IMR-90 (cell line): ENCODE results near the gene ARHGAP19. TPM values are rescaled to one million over a fixed set of nuclear protein-coding genes. Genes with fewer than 3 reads are reported as not detected.

Source experiments
- ATAC-seq: fragments of 200-7000 bp; cut with Tn5 transposase; 2 replicates; pipeline ENCODE4 v1.9.1; 2020; ENCODE audit warnings: low read depth, mild to moderate bottlenecking, moderate library complexity
- BruUV-seq: library from RNA; stranded (reverse); fragments of 400-500 nt; replicated peaks from 2 replicates; lab custom pipeline; 2021; lab: Mats Ljungman, UMichigan
- CTCF ChIA-PET: fragments of 300-600 bp; formaldehyde crosslinking; extraction: SDS; loops from one replicate; lab custom pipeline; 2021; ENCODE audit warnings: antibody characterized with exemption; lab: Yijun Ruan, JAX
- POLR2A ChIA-PET: fragments of 300-600 bp; sonication (Branson Sonifier 250); formaldehyde crosslinking; loops from one replicate; lab custom pipeline; 2022; ENCODE audit warnings: antibody characterized with exemption; ENCODE audit not compliant: unreplicated experiment; lab: Charles Lee
- DNase-seq: peaks from one replicate; pipeline ENCODE4 v3.0.0; 2013
- H2AFZ ChIP-seq: replicated peaks from 2 replicates; pipeline ENCODE3; 2013; ENCODE audit warnings: low read length, mild to moderate bottlenecking; ENCODE audit not compliant: poor library complexity
- H2AK5ac ChIP-seq: 2 replicates; pipeline ENCODE4 v1.6.1; 2013; ENCODE audit warnings: low read depth, low read length, inconsistent platforms
- H2AK9ac ChIP-seq: replicated peaks from 2 replicates; pipeline ENCODE3; 2013; ENCODE audit warnings: mild to moderate bottlenecking, low read depth, low read length, moderate library complexity; ENCODE audit not compliant: poor library complexity
- H2BK120ac ChIP-seq: 2 replicates; pipeline ENCODE4 v1.6.1; 2013; ENCODE audit warnings: low read depth, low read length, inconsistent platforms
- H2BK15ac ChIP-seq: 3 replicates; pipeline ENCODE4 v1.6.1; 2013; ENCODE audit warnings: low read depth, low read length, inconsistent platforms
- H2BK20ac ChIP-seq: 2 replicates; pipeline ENCODE4 v1.6.1; 2013; ENCODE audit warnings: low read depth, mild to moderate bottlenecking, inconsistent platforms, low read length, moderate library complexity
- H2BK5ac ChIP-seq: 2 replicates; pipeline ENCODE4 v1.6.1; 2013; ENCODE audit warnings: mild to moderate bottlenecking, low read depth, low read length, inconsistent platforms; ENCODE audit not compliant: poor library complexity, severe bottlenecking
- H3K14ac ChIP-seq: replicated peaks from 2 replicates; pipeline ENCODE4 v1.6.1; 2013; ENCODE audit warnings: low read depth, low read length, inconsistent platforms
- H3K18ac ChIP-seq: 2 replicates; pipeline ENCODE4 v1.6.1; 2013; ENCODE audit warnings: low read depth, low read length, control low read depth
- H3K23ac ChIP-seq: 2 replicates; pipeline ENCODE4 v1.6.1; 2013; ENCODE audit warnings: low read depth, low read length, inconsistent platforms
- H3K27ac ChIP-seq: 2 replicates; pipeline ENCODE4 v1.5.1; 2013; ENCODE audit warnings: mild to moderate bottlenecking, control low read depth, low read length; ENCODE audit not compliant: insufficient read depth
- H3K27me3 ChIP-seq: 2 replicates; pipeline ENCODE4 v1.6.1; 2013; ENCODE audit warnings: low read length; ENCODE audit not compliant: control insufficient read depth, insufficient read depth
- H3K36me3 ChIP-seq: 2 replicates; pipeline ENCODE4 v1.6.1; 2013; ENCODE audit warnings: low read length, mixed read lengths; ENCODE audit not compliant: control insufficient read depth, insufficient read depth
- H3K4ac ChIP-seq: 2 replicates; pipeline ENCODE4 v1.6.1; 2013; ENCODE audit warnings: low read depth, low read length, inconsistent platforms
- H3K4me1 ChIP-seq: 2 replicates; pipeline ENCODE4 v1.6.1; 2013; ENCODE audit warnings: low read length, mixed read lengths; ENCODE audit not compliant: control insufficient read depth, insufficient read depth
- H3K4me2 ChIP-seq: 2 replicates; pipeline ENCODE4 v1.6.1; 2013; ENCODE audit warnings: low read depth, mild to moderate bottlenecking, control low read depth, low read length, moderate library complexity
- H3K4me3 ChIP-seq: 2 replicates; pipeline ENCODE4 v1.5.1; 2013; ENCODE audit warnings: low read depth, mild to moderate bottlenecking, control low read depth, low read length, moderate library complexity; ENCODE audit not compliant: insufficient read depth
- H3K56ac ChIP-seq: 2 replicates; pipeline ENCODE4 v1.6.1; 2013; ENCODE audit warnings: low read length, inconsistent platforms; ENCODE audit not compliant: insufficient read depth; ENCODE audit errors: extremely low read depth
- H3K79me1 ChIP-seq, 2 experiments: 2 replicates each; pipeline ENCODE4 v1.6.1; 2013; ENCODE audit warnings: low read length in 2 of 2, inconsistent platforms in 1 of 2, low read depth in 1 of 2
- H3K9ac ChIP-seq: 2 replicates; pipeline ENCODE4 v1.6.1; 2013; ENCODE audit warnings: low read depth, low read length, control low read depth
- H3K9me1 ChIP-seq: 2 replicates; pipeline ENCODE4 v1.6.1; 2013; ENCODE audit warnings: low read length, inconsistent platforms; ENCODE audit not compliant: insufficient read depth
- H3K9me3 ChIP-seq: 2 replicates; pipeline ENCODE4 v1.6.1; 2013; ENCODE audit warnings: low read length; ENCODE audit not compliant: control insufficient read depth, insufficient read depth
- H4K20me1 ChIP-seq: 2 replicates; pipeline ENCODE4 v1.6.1; 2013; ENCODE audit warnings: low read length, inconsistent platforms; ENCODE audit not compliant: insufficient read depth
- H4K5ac ChIP-seq: 2 replicates; pipeline ENCODE4 v1.6.1; 2013; ENCODE audit warnings: mild to moderate bottlenecking, low read depth, low read length, control low read depth
- H4K8ac ChIP-seq, 2 experiments: 2 replicates each; pipeline ENCODE4 v1.6.1; 2013; ENCODE audit warnings: low read depth in 2 of 2, low read length in 2 of 2, control low read depth in 1 of 2, inconsistent platforms in 1 of 2
- H4K91ac ChIP-seq: 2 replicates; pipeline ENCODE4 v1.6.1; 2013; ENCODE audit warnings: low read depth, low read length, inconsistent platforms; ENCODE audit not compliant: insufficient read depth
- CHD1 ChIP-seq: IDR thresholded peaks from 2 replicates; pipeline ENCODE4 v1.6.1; 2012; ENCODE audit warnings: low read depth, low read length, improper control_type of control experiment
- CTCF ChIP-seq: conservative IDR thresholded peaks from 2 replicates; pipeline ENCODE4 v1.5.1; 2012; ENCODE audit warnings: mild to moderate bottlenecking, low read depth, low read length, improper control_type of control experiment
- FOS ChIP-seq: fragments of 150-350 bp; IDR thresholded peaks from 2 replicates; pipeline ENCODE4 v1.6.1; 2016; ENCODE audit warnings: low read depth, low read length
- MXI1 ChIP-seq: IDR thresholded peaks from 2 replicates; pipeline ENCODE4 v1.6.1; 2012; ENCODE audit warnings: low read depth, mild to moderate bottlenecking, low read length, moderate library complexity, borderline replicate concordance
- NFE2L2 ChIP-seq: fragments of 150-350 bp; IDR thresholded peaks from 2 replicates; pipeline ENCODE4 v1.6.1; 2016; ENCODE audit warnings: low read depth, mild to moderate bottlenecking, low read length
- POLR2A ChIP-seq: IDR thresholded peaks from 2 replicates; pipeline ENCODE4 v1.6.1; 2012; ENCODE audit warnings: mild to moderate bottlenecking, low read depth, low read length
- RFX5 ChIP-seq: IDR thresholded peaks from 2 replicates; pipeline ENCODE4 v1.8.0; 2012; ENCODE audit warnings: low read depth, mild to moderate bottlenecking, low read length, moderate library complexity
- SMC3 ChIP-seq: fragments of 150-350 bp; IDR thresholded peaks from 2 replicates; pipeline ENCODE4 v1.6.1; 2016; ENCODE audit warnings: low read depth, mild to moderate bottlenecking, antibody characterized with exemption, low read length, moderate library complexity
- USF2 ChIP-seq: fragments of 150-350 bp; IDR thresholded peaks from 2 replicates; pipeline ENCODE4 v1.6.1; 2017; ENCODE audit warnings: mild to moderate bottlenecking, antibody characterized with exemption, low read length, low read depth
- WGBS, 2 experiments: methylation state at CpG; one replicate each; pipeline versions ENCODE4 v1.1.5 to v1.1.7; 2013; ENCODE audit warnings: missing lambda C conversion rate in 2 of 2; ENCODE audit not compliant: insufficient read length in 1 of 2; ENCODE audit errors: extremely low coverage in 2 of 2; 5-methylcytosine and 5-hydroxymethylcytosine counted together
- dilution Hi-C: fragments of 300-500 bp; cut with HindIII; formaldehyde crosslinking; loops from one replicate; pipeline ENCODE4 v1.14.3; 2018; ENCODE audit warnings: low sequenced_read_pairs; ENCODE audit not compliant: unreplicated experiment
- in situ Hi-C: fragments of 300-500 bp; cut with MboI; formaldehyde crosslinking; loops from 3 replicates; pipeline ENCODE4 v1.14.3; 2019; ENCODE audit warnings: low sequenced_read_pairs, inconsistent platforms, mixed read lengths
- intact Hi-C: fragments of 100-400 bp; cut with micrococcal nuclease; formaldehyde crosslinking; loops from 2 replicates; pipeline ENCODE4 v1.10.0; 2022
- polyA plus RNA-seq, 3 experiments: library from polyadenylated mRNA; depleted of rRNA; stranded (reverse); fragments of >200 nt; gene quantifications; 2 replicates each; pipeline ENCODE4 v1.2.3, GENCODE V29; 2012; ENCODE audit warnings: low replicate concordance in 1 of 3
- total RNA-seq: library from RNA; depleted of rRNA; stranded (reverse); fragments of >200 nt; gene quantifications from 2 replicates; pipeline ENCODE4 v1.2.3, GENCODE V29; 2012
- TF ChIP-seq, protein P1 (sequence below): fragments of 150-350 bp; IDR thresholded peaks from 2 replicates; pipeline ENCODE4 v1.6.1; 2016; ENCODE audit warnings: low read depth, mild to moderate bottlenecking, low read length, moderate library complexity, borderline replicate concordance

Gene ARHGAP19
- total and polyA plus RNA-seq, 2 of the 4 experiments (the other 2 are of a cell fraction): 6.3 to 7.0 TPM

GRCh38 chr10:97184971-97185325 is 107.5 kb downstream of the ARHGAP19 start:
- Histone ChIP-seq H2AK9ac (no peak overlapping the region), H3K27ac (no peak overlapping the region), H3K36me3 (no peaks in the 10 kb centered on the region), H4K20me1 (no peaks in the 10 kb centered on the region), H2BK15ac (no peak overlapping the region), H3K4me3 (no peak overlapping the region), H3K9ac (no peak overlapping the region), H3K79me1 (no peaks in the 10 kb centered on the region), H4K8ac (no peak overlapping the region), H3K4ac (no peak overlapping the region), H3K18ac (no peak overlapping the region), H2AK5ac (no peak overlapping the region), H3K23ac (no peak overlapping the region), H3K9me1 (no peaks in the 10 kb centered on the region), H3K4me1 (no peaks in the 10 kb centered on the region), H3K4me2 (no peak overlapping the region), H2BK5ac (no peak overlapping the region), H3K56ac (no peak overlapping the region), H2BK20ac (no peak overlapping the region), H3K14ac (no peak overlapping the region), H3K9me3 (no peaks in the 10 kb centered on the region), H4K5ac (no peak overlapping the region), H3K27me3 (peaks cover 85% of the 10 kb centered on the region), H4K91ac (no peak overlapping the region), H2BK120ac (no peak overlapping the region), H2AFZ (no peak overlapping the region)
- TF ChIP-seq CTCF (no peak), RFX5 (no peak), CHD1 (no peak), SMC3 (no peak), POLR2A (no peak), USF2 (no peak), NFE2L2 (no peak), MXI1 (no peak), FOS (no peak)
- TF ChIP-seq, protein P1, sequence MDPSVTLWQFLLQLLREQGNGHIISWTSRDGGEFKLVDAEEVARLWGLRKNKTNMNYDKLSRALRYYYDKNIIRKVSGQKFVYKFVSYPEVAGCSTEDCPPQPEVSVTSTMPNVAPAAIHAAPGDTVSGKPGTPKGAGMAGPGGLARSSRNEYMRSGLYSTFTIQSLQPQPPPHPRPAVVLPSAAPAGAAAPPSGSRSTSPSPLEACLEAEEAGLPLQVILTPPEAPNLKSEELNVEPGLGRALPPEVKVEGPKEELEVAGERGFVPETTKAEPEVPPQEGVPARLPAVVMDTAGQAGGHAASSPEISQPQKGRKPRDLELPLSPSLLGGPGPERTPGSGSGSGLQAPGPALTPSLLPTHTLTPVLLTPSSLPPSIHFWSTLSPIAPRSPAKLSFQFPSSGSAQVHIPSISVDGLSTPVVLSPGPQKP: no peak
- CTCF ChIA-PET: no interaction called here
- dilution Hi-C loops (no loop called here), intact Hi-C loops (no loop called here), in situ Hi-C loops (no loop called here)
- no peak for ATAC-seq
- DNase-seq: no peak
- POLR2A ChIA-PET: no interaction called here
- WGBS, 2 experiments: 10% methylated on average over 2 of the region's 17 CpGs; no CpG with 5 or more reads in 1 of the 2 experiments
- BruUV-seq: no TSS peak
